Panc1 (cell line): ENCODE data around the gene GRPR. TPM values are rescaled to one million over a fixed set of nuclear protein-coding genes. Genes with fewer than 3 reads are reported as not detected.

ENCODE experiments used
- ATAC-seq: fragments of 200-7000 bp; cut with Tn5 transposase; 2 replicates; pipeline ENCODE4 v1.9.1; 2020; ENCODE audit warnings: mild to moderate bottlenecking, moderate library complexity
- BruUV-seq: library from RNA; stranded (reverse); fragments of 400-500 nt; replicated peaks from 2 replicates; lab custom pipeline; 2021; lab: Mats Ljungman, UMichigan
- CTCF ChIA-PET: fragments of 300-600 bp; sonication (Branson Sonifier 250); formaldehyde crosslinking; loops from one replicate; lab custom pipeline; 2022; ENCODE audit warnings: antibody characterized with exemption; lab: Charles Lee
- POLR2A ChIA-PET: fragments of 300-600 bp; sonication (Branson Sonifier 250); formaldehyde crosslinking; loops from one replicate; lab custom pipeline; 2022; ENCODE audit warnings: antibody characterized with exemption; lab: Charles Lee
- DNase-seq: peaks from one replicate; pipeline ENCODE4 v3.0.0-alpha.2; 2010; ENCODE audit warnings: low read depth, low spot score
- H3K27ac ChIP-seq: 2 replicates; pipeline ENCODE4 v1.5.1; 2011; ENCODE audit warnings: mild to moderate bottlenecking, low read length, inconsistent platforms
- H3K27me3 ChIP-seq: fragments of 200-500 bp; sonication (Bioruptor generic); 2 replicates; pipeline ENCODE4 v1.6.0; 2014; ENCODE audit warnings: low read length, inconsistent platforms; ENCODE audit not compliant: control insufficient read depth, insufficient read depth
- H3K36me3 ChIP-seq: fragments of 200-500 bp; sonication (Bioruptor generic); 2 replicates; pipeline ENCODE4 v1.5.1; 2014; ENCODE audit warnings: inconsistent platforms, mild to moderate bottlenecking, low read length, moderate library complexity; ENCODE audit not compliant: control insufficient read depth, insufficient read depth
- H3K4me1 ChIP-seq: 2 replicates; pipeline ENCODE4 v1.5.1; 2011; ENCODE audit warnings: inconsistent platforms, mild to moderate bottlenecking, low read length, moderate library complexity; ENCODE audit not compliant: control insufficient read depth, insufficient read depth
- H3K4me3 ChIP-seq, 2 experiments: 2 replicates each; pipeline ENCODE4 v1.5.1; 2011 to 2012; ENCODE audit warnings: low read depth in 2 of 2, low read length in 2 of 2, mild to moderate bottlenecking in 2 of 2, inconsistent platforms in 1 of 2, moderate library complexity in 1 of 2
- H3K9me3 ChIP-seq: fragments of 200-500 bp; sonication (Bioruptor generic); 2 replicates; pipeline ENCODE4 v1.5.1; 2014; ENCODE audit warnings: low read depth, mild to moderate bottlenecking, inconsistent platforms, low read length, moderate library complexity; ENCODE audit not compliant: control insufficient read depth, insufficient read depth
- CTCF ChIP-seq: fragments of 450-650 bp; IDR thresholded peaks from 2 replicates; pipeline ENCODE4 v1.5.1; 2017; ENCODE audit warnings: mild to moderate bottlenecking
- POLR2AphosphoS5 ChIP-seq: IDR thresholded peaks from 2 replicates; pipeline ENCODE4 v1.6.1; 2012; ENCODE audit warnings: mild to moderate bottlenecking, low read depth, low read length, moderate library complexity
- REST ChIP-seq, 2 experiments: IDR thresholded peaks; 2 replicates each; pipeline ENCODE4 v1.6.1; 2011 to 2012; ENCODE audit warnings: low read depth in 2 of 2, control low read depth in 1 of 2, low read length in 1 of 2, mild to moderate bottlenecking in 1 of 2, moderate library complexity in 1 of 2; ENCODE audit not compliant: insufficient read depth in 1 of 2
- SIN3A ChIP-seq: IDR thresholded peaks from 2 replicates; pipeline ENCODE4 v1.6.1; 2012; ENCODE audit warnings: low read depth, mild to moderate bottlenecking, low read length, moderate library complexity, borderline replicate concordance; ENCODE audit not compliant: insufficient read depth
- TCF7L2 ChIP-seq: IDR thresholded peaks from 2 replicates; pipeline ENCODE4 v1.6.1; 2011; ENCODE audit warnings: mild to moderate bottlenecking, low read depth, low read length, inconsistent platforms
- in situ Hi-C: cut with HindIII; loops from 2 replicates; pipeline ENCODE4 v1.10.0; 2016; ENCODE audit warnings: low sequenced_read_pairs, low pct_unique_long_range_greater_than_20kb
- intact Hi-C: fragments of 100-400 bp; cut with micrococcal nuclease; formaldehyde crosslinking; loops from one replicate; pipeline ENCODE4 v1.10.0; 2022; ENCODE audit not compliant: unreplicated experiment
- total RNA-seq: library from RNA; stranded (reverse); gene quantifications from one replicate; pipeline ENCODE4 v1.2.1, GENCODE V29; 2021; ENCODE audit not compliant: unreplicated experiment

GRPR gene
- total RNA-seq, 1 experiment from 2014 or later, result not detected

DNA sequence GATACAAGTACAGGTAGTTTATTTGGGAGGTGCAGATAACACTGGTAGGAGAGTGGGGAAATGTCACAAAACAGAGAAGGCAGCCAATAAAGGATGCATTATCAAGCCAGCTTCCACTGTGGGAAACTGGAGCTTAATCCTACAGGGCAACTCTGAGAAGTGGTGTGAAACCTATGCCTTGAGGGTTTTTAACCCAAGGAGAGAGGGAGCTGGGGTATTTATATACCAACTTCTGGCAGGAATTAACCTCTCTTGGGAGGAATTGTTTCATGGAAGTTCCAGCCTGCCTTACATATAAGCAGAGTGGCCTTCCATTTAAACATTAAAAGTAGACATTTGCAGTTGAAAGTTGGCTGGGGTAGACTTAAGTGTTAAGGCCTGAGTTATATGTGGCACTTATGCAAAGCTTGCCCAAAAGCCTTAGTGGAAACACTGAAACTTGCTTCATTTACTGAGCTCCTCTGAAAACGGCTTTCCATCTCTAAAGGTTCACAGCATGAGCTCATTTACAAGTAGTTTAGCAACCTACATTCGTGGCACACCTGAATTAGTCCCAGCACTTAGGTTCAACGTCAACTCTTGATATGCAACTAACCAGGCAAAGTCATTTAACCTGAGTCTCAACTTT, 63.1 kb downstream of the GRPR start:
- CTCF ChIA-PET, result no interaction called here
- BruUV-seq, result no TSS peak

GRCh38 chrX:16187024-16187760, 63.8 kb downstream of the GRPR start:
- no peaks in the 10 kb centered on the region for H3K36me3 ChIP-seq
- in situ Hi-C loops, result no loop called here
- no peaks in the 10 kb centered on the region for H3K4me1 ChIP-seq
- H3K9me3 ChIP-seq, result no peaks in the 10 kb centered on the region
- no peak for TF ChIP-seq REST (IDR thresholded peaks at IDR 0.05; ENCODE audit: insufficient read depth in 1 of 2, low read depth in 2 of 2, low read length in 1 of 2)
- ChIA-PET POLR2A (no interaction called here), CTCF (no interaction called here)
- ATAC-seq (no peak), DNase-seq (no peak)
- H3K27me3 ChIP-seq, result no peaks in the 10 kb centered on the region
- no TSS peak for BruUV-seq
- no peak overlapping the region for H3K27ac ChIP-seq
- H3K4me3 ChIP-seq, result no peak overlapping the region
- intact Hi-C loops, result no loop called here

More for the DNA sequence above, 63.1 kb downstream of the GRPR start:
- Histone ChIP-seq H3K27ac (no peak overlapping the region), H3K9me3 (no peaks in the 10 kb centered on the region), H3K4me1 (no peaks in the 10 kb centered on the region), H3K27me3 (no peaks in the 10 kb centered on the region), H3K4me3 (no peak overlapping the region), H3K36me3 (no peaks in the 10 kb centered on the region)
- in situ Hi-C loops (no loop called here), intact Hi-C loops (no loop called here)
- POLR2A ChIA-PET, result no interaction called here
- ATAC-seq (no peak), DNase-seq (no peak)
- TF ChIP-seq CTCF (no peak), TCF7L2 (no peak), POLR2AphosphoS5 (no peak), REST (IDR thresholded peaks at IDR 0.05; ENCODE audit: insufficient read depth in 1 of 2, low read depth in 2 of 2, low read length in 1 of 2) (no peak), SIN3A (no peak)
